HG03025 (cell line): ENCODE measurements around the gene CYP3A4.
"Not testable (repeated sequence)": the region's sequence is repeated elsewhere in the genome, so short reads cannot be mapped to it uniquely, and the experiment has no call there.

Source experiments
- ATAC-seq: cut with Tn5 transposase; IDR thresholded peaks from one replicate; pipeline ENCODE4 v1.9.1; 2021; ENCODE audit warnings: mild to moderate bottlenecking, moderate library complexity; ENCODE audit not compliant: unreplicated experiment, low FRiP score

CYP3A4 gene

DNA sequence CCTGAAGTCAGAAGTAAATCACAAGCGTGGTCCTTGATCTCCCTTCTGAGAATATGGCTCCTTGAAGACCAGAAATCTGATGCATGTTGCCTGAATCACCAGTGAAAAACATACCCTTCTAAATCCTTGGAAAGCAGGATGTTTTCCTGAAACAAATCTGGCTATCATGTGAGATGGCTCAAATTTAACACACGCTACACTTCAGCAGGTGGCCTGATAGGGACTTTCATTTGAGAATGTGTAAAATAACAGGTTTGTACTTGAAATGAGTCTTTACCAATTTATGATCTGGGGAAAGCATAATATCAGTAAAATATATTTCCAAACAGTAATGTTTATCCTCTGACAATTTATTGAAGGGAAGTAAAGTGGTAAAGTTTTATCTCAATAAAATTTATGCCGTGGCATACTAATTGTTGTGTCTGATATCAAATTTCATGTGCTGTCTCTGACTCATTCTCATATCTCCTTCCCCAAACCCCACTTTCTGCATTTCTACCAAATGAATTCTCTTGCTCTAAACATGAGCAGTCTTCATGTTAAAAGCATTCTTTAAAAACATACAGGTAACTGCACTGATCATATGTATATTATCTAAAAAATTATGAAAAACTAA is 17.4 kb downstream of the CYP3A4 start:
- ATAC-seq = no peak

DNA sequence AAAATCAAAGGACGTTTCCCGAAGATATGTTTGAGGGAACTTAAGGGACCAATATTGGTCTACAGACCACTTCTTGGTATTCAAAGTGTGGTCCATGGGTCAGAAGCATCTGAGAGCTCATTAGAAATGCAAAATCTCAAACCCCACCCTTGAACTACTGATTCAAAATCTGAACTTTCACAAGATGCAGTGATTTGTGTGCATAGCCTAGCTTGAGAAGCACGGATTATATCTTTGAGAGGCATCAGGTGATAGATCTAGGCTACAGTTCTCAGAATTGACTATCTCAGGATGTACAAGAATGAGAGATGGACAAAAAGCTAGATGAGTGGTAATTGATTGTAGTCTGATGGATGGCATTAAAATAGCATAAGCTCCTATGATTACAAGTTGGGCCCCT is 19.5 kb downstream of the CYP3A4 start:
- ATAC-seq = no peak

DNA sequence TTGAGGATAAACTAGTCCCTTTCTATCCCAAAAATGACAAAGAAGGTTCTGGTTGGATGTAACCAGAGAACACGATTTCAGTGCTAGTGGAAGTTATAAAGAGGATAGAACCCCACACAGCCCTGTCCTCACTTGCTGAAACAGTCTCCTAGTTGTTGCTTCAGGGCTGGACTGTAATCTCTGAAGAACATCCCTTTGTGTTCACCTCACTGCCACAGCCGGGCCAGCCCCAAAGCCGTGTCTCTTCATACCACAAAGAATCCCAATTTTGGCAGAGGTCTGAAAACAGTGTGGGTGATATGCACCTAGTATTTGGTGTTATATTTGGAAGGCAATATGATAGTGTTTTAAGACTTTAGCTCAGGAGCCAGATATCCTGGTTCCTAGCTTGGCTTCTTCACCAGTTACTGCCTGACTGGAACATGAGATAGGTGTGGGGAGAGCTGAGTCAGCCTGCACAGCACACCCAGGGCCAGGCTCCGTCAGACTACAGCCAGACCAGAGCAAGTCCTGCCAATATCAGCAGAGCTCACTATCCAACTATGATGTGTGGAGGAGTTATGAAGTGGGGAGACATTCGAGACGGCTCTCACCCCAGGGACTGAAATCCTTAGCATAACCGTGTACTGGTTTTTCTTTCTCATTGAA is 21.2 kb downstream of the CYP3A4 start:
- ATAC-seq = no peak

DNA sequence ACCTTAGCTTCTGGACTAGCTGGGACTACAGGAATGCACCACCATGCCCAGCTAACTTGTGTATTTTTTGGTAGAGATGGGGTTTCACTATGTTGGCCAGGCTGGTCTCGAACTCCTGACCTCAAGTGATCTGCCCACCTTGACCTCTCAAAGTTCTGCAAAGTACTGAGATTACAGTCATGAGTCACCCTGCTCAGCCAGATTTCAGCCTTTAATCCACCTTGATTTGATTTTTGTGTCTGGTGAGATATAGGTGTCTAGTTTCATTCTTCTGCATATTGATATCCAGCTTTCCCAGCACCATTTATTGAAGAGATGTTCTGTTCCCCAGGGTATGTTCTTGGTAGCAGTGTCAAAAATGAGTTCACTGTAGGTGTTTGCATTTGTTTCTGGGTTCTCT is 28.9 kb downstream of the CYP3A4 start:
- no peak for ATAC-seq

DNA sequence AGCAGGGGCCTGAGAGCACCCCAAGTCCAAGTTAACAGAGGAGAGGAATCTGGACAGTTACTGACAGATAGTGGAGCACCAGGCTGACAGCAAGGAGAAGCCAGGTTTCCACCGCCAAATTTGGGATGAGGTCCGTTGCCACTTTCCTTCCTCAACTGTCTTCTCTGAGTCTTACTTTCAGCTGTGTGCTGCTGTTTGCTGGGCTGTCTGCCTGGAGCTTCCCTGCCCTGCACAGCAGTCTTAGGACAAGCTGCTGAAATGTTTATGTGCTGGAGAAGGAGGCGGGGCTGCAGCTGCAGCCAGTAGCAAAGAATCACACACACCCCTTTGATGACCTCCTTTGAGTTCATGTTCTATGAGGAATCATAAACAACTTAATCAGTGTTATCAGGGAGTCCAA is 31.6 kb downstream of the CYP3A4 start:
- ATAC-seq = no peak

DNA sequence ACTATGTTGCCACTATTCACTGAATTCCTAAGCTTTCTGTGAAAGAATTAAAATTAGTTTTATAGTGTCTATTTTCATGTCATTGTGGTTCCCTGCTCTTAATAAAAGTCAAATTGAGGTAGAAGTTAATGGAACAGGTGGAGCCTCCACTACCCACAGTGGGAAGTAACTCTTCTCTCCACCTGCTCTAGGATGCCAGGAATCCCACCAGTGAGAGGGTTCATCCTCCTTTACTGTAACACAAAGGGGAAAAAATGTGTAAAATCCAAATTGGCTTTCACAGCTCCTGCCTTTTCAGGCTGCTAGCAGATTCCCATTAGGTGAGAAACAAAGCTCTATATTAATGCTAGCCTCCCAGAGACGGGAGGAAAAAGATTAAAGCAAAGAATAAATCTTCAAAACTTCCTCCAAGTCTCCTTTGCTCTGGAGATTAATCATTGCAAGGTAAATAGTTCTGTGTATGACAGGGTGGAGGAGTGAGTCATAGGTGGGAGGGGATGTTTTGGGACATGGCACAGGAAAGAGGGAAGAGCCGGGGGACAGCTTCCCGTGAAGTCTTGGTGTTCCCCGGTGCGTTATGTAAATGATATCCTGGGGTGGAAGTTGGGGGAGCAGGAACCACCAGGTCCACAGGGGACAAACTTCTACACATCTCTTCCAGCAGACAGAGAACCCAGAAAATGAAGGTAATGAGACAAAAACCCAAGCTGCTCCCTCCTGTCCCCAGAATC is 32.5 kb downstream of the CYP3A4 start:
- not testable (repeated sequence) for ATAC-seq

DNA sequence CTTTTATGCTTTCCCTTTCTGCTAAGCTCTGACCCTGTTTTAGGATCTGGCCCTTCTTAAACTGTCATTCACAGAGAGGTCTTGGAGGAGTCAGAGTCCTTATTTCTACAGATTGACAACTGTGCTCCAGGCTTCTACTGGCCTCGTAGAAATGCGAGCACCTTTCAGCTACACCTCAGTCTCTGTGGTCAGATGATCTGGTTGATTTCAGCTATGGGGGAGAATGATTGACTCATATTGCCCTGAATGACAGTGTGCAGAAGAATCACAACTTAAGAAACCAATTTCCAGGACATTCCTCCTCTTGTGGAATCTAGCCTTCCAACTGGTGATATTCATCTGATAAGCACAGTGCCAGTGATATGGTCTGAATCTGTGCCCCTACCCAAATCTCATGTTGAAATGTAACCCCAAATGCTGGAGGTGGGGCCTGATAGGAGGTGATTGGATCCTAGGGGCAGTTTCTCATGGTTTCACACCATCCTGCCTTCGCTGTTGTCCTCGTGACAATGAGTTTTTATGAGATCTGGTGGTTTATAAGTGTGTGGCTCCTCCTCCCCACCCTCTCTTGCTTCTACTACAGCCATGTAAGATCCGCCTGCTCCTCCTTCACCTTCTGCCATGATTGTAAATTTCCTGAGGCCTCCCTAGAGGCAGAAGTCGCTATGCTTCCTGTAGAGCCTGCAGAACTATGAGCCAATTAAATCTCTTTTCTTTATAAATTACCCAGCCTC is 35.0 kb downstream of the CYP3A4 start:
- ATAC-seq = no peak

DNA sequence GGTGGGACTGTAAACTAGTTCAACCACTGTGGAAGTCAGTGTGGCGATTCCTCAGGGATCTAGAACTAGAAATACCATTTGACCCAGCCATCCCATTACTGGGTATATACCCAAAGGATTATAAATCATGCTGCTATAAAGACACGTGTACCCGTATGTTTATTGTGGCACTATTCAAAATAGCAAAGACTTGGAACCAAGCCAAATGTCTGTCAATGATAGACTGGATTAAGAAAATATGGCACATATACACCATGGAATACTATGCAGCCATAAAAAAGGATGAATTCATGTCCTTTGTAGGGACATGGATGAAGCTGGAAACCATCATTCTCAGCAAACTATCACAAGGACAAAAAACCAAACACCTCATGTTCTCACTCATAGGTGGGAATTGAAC is 37.1 kb downstream of the CYP3A4 start:
- ATAC-seq = not testable (repeated sequence)

DNA sequence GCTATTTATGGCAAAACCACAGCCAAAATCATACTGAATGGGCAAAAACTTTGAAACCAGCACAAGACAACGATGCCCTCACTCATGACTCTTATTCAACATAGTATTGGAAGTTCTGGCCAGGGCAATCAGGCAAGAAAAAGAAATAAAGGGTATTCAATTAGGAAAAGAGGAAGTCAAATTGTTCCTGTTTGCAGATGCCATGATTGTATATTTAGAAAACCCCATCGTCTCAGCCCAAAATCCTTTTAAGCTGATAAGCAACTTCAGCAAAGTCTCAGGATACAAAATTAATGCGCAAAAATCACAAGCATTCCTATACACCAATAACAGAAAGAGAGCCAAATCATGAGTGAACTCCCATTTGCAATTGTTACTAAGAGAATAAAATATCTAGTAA is 38.6 kb downstream of the CYP3A4 start:
- not testable (repeated sequence) for ATAC-seq

DNA sequence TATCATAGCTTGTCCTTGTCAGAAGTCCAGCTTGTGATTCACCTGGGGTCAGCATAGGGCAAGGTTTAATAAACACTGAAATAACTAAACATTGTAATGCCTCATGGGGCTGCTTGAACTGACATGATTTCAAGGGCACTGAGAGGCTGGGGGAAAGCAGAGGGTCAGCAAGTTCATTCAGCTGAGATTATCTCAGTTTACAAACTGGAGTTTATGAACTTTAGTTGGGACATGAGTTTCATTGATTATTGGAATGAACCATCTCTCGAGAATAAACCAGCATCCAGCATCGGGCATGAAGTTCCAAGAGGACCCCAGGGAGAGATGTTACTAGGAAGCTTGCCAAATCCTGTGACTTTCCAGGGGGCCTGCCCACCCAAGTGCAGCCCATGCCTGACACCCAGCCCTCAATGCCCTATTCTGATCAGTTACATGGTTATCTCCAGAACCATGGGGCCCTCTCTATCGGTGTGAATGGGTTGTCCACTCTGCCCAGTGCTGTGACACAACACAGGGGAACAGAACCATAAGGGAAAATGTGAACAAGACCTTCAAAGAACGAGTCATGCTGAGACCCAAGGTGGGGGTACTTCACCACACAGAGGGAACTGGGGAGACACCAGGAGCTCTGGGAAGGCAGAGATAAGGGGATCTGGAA is 41.1 kb downstream of the CYP3A4 start:
- no peak for ATAC-seq

DNA sequence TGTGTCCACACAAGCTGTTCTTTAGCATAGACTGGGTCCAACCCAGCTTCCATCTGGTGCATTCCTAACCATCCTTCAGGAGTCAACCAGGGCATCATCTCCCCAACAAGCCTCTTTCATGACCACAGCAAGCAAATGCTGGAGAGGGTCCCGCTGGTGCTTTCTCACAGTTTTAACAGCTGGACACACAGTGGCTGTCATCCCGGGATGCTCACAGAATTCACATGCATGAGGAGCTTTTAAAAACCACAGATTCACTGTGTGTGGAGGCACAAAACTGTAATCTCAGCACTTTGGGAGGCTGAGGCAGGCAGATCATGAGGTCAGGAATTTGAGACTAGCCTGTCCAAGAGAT is 42.6 kb downstream of the CYP3A4 start:
- ATAC-seq = no peak

DNA sequence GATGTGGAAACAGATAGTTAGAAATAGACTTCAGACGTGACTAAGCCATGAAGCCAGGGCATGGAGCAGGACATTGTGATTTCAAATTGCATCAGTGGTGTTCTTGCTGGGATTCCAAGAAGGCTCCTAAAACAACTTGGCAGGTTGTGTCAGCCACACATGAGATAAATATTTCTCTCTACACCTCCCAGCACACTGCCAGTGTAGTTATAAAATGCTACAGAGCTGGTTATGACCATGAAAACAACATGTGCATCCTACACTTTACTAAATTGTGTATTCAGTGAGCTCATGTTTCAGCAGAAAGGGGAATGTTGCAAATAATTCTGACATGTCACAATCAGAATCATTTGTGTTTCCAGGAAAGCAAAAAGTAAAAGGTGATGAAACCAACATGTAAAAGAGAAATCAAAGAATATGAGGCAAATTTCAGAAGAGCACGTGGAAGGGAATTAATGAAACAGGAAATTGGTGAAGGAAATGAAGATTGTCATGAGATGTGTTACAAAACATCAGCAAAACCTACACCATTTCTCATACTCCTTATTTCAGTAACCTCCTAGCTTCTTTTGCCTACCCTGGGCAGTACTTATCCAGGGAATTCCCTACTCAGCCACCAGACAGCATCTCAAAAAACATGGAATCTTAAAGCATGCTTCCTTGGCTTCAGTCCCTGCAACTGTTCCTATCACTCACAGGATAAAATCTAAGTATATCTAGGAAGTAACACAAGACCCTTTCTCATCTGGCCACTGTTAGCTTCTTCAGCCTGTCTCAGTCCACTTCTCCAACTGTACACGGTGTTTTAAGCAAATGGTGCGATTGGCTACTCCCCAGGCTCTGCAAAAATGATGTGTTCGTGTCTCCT is 43.2 kb downstream of the CYP3A4 start:
- ATAC-seq = no peak

DNA sequence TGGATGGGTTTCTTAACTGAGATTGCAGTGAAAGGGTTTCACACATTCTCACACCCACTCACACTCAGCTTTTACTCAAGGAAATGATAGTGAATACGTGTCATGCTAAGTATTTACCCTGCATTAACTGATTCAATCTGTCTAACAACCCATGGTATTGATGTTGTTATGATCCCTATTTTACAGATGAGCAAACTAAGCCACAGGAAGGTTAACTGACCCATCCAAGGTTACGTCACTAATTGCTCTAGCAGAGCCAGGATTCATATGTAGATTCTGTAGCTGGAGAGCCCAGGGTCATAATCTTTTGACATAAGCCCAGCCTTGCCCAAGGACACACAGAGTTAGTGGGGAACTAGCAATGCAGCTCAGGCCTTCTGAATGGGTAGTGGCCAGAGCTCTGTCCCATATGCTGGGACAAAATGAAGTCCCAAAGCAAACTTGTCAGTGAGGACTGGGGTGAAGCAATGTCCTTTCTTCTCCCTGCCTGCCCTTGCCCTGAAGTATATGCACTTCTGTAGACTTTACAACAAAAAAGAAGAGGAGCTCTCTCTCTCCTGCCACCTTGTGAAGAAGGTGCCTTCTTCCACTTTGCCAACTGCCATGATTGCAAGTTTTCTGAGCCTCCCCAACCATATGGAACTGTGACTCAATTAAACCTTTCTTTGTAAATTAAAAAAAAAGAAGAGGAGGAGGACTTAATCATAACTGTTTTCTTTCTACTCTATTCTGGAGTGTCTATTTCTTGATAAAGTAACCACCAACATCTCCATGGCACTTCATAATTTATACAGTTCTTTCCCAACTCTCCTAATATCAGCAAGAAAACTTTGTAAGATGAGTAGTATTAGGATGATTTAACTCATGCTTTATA is 44.0 kb downstream of the CYP3A4 start:
- ATAC-seq = no peak

DNA sequence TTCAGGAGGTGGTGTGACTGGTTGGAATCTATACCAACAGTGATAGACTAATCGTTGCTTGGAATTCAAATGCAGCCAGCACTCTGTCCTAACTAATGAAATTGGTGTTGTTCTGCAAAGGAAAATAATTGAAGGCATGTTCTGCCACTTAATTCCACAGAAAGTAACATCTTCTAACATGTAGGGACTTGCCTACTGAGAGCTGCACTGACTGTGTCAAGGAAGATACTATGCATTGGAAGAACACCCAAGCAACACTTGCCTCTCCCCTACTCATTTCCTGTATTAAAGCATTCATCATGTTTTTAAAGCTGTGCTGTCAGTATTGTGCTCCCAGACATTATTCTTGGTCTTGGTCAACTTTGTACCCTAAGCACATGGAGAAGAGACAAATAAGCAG is 46.3 kb downstream of the CYP3A4 start:
- no peak for ATAC-seq

DNA sequence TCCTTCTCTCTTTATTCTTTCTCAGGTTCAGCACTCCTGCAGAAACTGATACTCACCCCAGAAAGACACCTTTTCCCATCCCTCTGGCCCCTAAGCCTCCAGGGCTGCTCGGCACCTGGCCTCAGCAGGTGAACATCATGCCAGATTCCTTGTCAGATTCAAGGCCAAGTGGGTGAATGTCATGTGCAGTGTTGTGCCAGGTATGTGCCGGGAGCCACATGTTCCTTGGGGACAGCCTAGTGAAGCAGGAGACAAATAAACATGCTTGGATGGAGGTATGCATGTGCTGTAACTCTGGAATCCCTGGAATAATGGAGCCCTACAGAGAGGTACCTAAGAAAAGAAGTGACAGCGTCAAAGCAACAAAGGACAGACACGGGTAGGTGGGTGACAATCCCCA is 47.3 kb downstream of the CYP3A4 start:
- not testable (repeated sequence) for ATAC-seq

DNA sequence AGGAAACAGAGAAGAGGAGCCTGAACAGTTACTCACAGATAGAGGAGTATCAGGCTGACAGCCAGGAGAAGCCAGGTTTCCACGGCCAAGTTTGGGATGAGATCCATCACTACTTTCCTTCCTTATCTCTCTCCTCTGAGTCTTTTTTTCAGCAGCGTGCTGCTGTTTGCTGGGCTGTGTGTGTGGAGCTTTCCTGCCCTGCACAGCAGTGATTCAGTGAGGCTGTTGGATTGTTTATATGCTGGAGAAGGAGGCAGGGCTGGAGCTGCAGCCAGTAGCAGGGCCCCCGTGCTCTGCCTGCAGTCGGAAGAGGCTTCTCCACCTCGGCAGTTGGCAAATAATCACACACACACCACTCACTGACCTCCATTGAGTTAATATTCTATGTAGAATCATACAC is 49.0 kb downstream of the CYP3A4 start, which contains the start of gene CYP3A7:
TSS of gene CYP3A7 (minus strand) at position 210 of the 400 bp plus-strand sequence. CDS start at position 107, 103 bp downstream.
- no peak for ATAC-seq

DNA sequence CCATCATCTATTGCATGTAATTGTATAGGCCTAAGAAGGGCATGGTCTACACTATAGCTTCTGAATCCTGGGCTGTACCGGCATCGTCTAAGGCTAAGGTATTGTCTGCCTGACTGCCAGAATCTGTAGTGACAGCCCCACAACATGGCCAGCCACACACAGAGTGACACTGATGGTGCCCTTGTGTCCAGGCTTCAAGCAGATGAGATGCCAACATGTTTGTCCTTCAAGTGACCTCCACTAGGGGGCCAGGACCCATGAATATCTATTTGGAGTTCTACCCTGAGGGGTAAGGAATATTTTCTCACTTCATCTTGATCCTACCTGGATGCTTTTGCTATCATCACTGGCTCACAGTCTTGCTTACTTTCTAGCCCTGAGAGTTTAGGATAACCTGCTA is 50.5 kb downstream of the CYP3A4 start:
- ATAC-seq = no peak

DNA sequence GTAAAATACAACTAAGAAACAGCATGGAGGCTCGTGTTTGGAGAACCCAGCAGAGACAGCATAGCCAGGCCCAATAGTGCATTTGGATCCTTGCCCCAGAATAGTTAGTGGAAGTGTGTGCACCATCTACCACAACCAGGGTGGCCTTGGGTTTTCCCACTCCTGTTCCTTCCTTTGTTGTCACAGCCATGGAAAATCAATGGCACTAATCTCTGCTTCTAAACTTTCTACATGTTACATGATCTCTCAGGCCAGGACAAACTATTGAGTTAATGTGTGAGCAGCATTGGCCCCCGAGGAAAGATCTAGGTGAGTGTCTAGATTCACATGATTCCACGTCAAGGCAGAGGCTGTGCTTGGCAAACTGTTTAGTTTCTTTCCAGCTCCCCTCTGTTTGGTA is 51.0 kb downstream of the CYP3A4 start:
- no peak for ATAC-seq
